GM19463 (cell line): ENCODE data around the gene ATP8B4.
"Not testable (repeated sequence)": the region's sequence is repeated elsewhere in the genome, so short reads cannot be mapped to it uniquely, and the experiment has no call there.

Experiments
- ATAC-seq: cut with Tn5 transposase; IDR thresholded peaks from one replicate; pipeline ENCODE4 v1.9.1; 2021; ENCODE audit warnings: mild to moderate bottlenecking, moderate library complexity; ENCODE audit not compliant: unreplicated experiment

ATP8B4 gene

DNA sequence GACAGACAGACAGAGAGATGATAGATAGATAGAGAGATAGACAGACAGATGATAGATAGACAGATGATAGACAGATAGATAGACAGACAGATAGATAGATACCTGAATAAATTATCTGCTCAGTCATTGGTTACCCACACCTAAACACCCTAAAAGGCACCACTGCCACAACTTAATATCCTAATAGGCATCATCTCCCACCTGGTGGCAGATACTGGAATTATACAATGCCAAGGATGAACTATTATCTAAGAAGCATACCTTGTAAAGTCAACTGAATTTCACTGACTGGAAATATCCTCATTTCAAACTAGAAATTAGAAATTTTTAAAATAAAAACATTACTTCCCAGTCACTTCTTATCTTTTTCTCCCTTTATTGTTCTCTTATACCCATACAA, 19.4 kb upstream of the ATP8B4 start:
- ATAC-seq: no peak

DNA sequence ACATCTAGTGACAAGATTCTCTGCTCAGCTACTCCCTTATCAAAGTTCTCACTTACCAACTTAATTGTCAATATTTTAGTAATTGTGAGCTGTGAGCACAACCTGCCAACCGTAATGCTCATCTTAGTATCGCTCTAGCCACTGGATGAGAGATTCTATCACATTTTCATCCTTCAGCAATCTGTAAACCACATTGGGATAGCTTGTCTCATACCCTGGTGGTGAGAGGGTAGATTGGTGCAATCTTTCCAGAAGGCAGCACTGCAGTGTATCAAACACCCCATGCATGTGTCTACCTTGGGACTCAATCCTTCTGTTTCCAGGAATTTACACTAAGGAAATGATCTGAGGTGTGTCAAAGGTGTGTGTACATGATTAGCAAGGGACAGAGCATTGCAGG, 18.9 kb upstream of the ATP8B4 start:
- no peak for ATAC-seq

DNA sequence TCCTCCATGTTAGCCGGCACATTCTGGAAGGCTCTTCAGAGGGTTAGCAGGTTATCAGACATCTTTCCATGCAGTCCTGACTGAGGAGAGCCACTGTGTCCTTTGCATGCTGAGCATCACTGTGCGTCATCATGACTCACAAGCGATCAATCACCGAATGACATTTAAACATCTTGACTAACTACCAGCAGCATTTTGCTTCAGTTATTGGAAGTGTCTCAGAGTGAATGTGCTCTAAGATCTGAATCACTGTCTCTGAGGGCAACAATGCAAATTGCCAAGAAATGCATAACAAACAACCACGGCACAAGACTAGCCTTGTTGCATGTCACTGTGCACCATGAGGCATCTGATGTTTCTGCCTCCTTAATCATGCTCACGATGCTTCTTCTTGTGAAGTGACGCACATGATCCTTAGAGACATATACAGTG, 18.3 kb upstream of the ATP8B4 start:
- ATAC-seq: no peak

DNA sequence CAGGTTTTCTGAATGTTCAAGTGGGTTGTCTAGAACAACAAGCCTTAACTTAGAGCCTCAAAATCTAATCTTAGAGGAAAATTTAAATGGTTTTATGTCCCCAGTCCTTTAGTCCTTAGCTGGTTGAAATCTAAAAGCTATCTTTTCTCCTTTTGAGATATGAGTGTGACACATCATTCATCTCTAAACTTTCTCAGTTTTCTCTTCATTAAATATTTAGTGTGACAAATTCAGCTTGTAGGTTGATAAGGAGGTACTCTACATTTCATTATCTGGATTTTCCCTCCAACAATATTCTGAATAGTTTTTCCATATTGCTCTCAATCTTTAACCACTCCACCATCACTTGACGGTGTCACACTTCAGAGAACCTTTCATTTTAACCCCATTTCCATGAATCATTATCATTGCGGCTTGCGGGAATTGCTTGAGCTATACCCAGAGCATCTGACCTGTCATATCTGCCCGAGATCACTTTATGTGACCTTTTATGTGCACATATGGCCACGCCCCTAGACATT, 16.1 kb upstream of the ATP8B4 start:
- ATAC-seq: peak; percentile 77

DNA sequence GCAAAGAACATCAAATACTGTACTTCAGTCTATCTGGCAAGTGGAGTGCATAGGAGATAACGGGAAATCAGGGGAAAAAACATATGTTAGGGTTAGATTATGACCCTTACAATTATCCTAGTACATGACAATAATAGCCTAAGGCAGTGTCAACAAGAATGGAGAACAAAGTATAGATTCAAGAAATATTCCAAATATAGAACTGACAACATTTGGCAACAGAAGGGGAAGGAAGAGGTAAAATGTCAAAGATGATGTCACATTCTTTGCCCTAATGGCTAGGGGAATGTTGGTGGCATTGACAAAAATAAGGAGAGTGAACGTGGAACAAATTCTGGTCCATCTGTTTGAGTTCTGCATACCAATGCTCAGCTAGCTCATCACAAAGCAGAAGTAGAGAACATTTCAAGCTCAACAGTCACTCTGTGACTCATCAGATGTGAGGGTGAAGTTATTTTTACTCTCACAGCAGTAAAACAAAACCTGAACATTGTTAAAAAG, 15.5 kb upstream of the ATP8B4 start:
- peak; percentile 79 for ATAC-seq

DNA sequence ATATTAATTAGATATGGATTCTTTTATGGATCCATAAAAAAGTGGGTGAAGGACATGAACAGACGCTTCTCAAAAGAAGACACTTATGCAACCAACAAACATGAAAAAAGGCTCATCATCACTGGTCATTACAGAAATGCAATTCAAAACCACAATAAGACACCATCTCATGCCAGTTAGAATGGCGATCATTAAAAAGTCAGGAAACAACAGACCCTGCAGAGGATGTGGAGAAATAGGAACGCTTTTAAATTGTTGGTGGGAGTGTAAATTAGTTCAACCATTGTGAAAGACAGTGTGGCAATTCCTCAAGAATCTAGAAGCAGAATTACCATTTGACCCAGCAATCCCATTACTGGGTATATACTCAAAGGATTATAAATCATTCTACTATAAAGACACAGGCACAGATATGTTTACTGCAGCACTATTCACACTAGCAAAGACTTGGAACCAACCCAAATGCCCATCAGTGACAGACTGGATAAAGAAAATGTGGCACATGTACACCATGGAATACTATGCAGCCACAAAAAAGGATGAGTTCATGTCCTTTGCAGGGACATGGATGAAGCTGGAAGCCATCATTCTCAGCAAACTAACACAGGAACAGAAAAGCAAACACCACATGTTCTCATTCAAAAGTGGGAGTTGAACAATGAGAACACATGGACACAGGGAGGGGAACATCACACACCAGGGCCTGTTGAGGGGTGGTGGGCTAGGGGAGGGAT, 13.4 kb upstream of the ATP8B4 start:
- not testable (repeated sequence) for ATAC-seq

DNA sequence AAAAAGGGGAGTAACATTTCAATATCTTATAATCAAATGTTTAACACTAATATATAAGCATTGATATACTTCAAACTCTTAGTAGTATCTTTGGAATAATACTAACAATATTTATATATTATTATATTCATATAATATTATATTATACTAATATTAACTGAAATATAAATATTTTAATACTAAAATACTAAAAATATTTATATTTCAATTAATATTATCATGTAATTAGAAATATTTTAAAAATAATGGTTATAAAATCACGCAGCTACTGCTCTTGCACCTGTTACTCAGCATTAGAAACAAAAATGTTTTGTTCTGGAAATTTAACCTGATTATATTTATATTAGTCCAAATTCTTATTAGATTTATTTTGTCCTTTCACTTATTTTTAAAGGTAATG, 12.6 kb upstream of the ATP8B4 start:
- no peak for ATAC-seq

DNA sequence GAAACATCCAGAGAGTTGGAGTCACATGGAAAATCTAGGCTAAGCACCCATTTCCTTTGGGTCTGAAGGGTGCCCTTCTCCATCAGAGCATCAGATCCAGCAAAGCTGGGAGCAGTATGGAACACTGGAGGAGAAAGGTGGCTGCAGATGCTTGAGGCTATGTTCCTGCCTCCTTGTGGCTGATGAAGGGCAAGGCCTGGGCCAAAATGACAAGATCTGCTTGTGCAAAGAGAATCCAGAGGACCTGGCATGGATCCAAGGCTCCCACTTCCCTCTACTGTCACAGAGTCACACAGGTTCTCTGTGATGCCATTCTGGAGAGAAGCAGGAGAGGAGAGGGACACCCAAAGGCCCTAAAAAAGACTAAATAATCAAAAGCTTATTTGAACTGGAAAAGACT, 9.2 kb upstream of the ATP8B4 start:
- ATAC-seq: no peak

DNA sequence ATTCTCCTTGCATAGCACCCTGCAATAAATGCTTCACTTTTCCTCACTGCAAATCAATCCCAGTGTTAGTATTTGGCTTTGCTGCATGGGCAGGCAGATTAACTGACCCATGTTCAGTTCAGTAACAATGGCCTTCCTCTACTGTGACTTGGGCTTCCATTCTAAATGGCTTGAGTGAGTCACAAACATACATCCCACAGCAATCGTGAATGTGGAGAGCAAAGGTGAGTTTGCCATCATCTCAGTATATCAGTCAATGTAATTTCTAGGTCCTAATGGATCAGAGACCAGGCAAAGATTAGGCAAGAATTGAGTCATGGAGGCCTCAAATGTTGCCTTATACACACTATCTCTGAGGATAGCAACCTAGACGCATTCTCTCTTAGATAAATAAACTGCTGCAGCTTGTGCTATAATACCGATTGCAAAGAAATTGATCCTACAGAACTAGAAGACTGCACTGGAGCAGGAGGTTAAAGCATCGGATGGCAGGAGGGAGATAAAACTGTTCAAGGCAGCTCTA, 8.3 kb upstream of the ATP8B4 start:
- no peak for ATAC-seq

DNA sequence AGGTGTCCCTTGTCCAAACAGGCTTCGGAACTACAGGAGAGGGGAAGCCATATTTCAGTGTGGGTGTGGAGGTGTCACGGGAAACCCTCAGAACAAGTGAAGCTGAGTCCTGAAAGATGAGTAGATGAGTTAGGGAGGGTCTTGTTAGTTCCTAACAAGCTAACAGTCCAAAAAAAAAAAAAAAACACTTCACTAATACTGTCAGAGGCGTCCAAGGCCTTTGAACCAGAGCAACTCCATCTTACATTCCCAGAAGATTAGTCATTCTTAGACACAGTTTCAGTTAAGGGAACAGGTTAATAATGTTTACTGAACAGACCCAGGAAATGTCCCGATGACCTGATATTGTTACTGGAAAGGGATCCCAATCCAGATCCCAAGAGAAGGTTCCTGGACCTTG, 7.0 kb upstream of the ATP8B4 start:
- no peak for ATAC-seq

DNA sequence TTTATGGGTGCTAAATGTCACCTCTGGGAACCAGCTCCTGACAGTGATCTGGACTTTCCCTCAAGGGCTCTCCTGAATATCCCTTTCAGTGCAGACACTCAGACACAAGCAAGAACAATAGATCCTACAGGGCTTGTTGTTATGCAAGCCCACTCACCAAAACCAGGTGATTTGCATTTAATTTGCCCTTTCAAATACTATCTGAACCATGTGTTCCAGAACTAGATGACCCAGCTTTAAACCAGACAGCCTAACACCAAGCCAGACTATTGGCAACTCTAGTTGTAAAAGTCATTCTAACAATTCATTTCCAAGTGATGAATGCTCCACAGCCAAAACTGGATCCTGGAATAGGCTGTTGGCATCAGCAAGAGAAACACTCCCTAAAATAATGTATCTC, 5.6 kb upstream of the ATP8B4 start:
- ATAC-seq: no peak

DNA sequence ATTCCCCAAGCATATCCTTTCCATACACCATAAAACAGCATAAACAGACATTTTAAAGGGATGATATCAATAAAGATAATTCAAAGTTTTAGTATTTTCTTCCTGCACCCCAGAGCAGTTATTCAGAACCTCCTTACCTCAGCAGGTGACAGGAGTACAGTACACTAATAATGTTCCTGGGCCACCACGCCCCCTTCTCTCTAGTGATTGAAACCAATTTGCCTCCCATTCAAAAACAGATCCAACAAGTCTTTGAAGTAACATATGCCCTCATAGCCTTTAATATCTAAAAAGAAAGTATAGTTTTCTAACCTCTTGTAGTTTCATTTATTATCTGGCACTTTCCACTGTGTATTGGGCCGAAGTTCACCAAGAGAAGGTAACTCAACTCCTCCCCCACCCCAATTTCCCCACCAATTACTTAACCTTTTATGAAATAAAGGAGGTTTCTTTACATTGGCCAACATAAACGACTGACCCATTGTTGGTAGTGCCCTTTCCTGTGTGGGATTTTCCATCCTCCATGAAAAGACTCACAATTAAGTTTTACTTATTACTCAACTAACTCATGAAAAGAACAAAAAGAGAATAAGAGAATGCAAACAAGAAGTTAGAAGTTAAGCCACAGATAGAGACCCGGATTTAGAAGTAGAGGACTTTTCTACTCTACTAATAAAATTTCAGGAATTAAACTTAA, 5.0 kb upstream of the ATP8B4 start:
- no peak for ATAC-seq

DNA sequence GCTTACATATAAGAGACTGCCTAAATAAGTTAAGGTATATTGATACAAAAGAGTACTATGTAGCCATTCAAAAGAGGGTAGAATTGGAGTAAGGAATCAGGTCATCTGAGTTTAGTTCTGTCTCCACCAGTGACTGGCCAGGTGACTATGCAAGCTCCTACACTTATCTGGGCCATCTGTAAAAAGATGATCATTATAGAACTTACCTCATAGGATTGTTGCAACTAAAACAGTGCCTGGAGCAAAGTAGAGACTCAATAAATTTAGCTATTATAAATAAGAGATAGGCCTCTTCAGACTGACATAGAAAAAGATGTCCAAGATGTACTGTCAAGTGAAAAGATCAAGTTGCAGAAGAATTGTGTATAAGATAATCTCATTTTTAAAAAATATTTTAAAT, 1.7 kb upstream of the ATP8B4 start:
- no peak for ATAC-seq

DNA sequence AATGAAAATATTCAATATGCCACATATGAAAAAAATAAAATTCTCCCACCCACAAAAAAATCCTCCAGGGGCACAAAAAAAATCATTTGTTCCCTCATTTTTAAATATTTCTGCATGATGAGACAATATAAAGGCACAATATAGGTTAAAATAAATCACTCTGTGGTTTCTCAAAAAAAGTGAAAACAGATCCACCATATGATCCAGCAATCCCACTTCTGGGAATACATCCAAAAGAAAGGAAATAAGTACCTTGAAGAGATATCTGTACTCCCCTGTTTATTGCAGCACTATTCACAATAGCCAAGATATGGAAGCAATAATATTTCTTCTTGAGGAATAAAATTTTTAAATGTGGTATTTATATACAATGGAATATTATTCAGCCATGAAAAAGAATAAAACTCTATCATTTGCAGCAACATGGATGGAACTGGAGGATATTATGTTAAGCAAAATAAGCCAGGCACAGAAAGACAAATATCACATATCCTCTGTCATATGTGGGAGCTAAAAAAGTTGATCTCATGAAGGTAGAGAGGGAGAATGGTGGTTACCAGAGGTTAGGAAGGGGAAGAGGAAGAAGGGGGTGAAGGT, 1.5 kb downstream of the ATP8B4 start:
- no peak for ATAC-seq

DNA sequence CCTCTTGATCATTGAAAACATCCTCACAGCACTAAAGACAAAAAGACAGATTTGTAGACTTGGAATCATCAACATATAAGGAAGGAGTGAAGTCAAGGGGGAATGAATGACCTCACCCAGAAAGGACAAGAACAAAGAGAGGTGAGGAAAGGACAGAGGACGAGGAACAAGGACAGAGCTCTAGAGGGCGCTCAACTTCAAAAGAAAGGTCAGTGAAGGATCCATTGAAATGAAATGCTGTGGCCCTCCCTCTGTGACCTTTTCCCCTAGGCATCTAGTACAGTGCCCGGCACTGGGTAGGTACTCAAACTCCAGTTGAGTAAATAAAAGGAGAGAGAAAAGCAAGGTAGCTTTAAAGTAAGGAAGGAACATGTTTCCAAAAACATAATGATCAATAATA, 2.6 kb downstream of the ATP8B4 start:
- no peak for ATAC-seq

DNA sequence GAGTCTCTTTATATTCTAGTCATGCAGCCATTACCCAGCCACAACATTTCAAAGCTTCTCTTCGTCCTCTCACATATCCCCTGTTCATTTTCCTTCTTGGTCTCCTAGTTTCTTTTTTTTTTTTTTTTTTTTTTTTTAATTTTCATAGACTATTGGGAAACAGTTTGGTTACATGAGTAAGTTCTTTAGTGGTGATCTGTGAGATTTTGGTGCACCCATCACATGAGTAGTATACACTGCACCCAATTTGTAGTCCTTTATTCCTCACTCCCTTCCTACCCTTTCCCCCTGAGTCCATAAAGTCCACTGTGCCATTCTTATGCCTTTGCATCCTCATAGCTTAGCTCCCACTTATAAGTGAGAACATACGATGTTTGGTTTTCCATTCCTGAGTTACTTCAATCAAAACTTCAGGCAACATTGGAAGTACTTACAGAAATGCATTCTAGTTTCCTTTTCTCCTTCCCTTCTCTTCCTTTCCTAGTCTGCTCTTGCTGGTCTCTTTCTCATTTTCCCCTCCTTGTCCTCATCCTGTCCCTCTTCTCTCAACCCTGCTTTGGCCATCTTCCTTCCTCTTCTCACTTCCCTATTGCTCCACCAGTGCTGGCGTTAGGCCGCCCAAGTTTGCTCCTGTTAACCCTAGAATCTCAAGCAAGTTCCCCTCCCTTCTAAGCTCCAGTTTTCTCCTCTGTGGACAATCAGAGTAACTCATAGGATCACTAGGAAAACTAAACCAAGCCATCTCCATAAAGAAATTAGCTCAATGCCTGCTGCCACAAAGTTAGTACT, 4.8 kb downstream of the ATP8B4 start:
- no peak for ATAC-seq

DNA sequence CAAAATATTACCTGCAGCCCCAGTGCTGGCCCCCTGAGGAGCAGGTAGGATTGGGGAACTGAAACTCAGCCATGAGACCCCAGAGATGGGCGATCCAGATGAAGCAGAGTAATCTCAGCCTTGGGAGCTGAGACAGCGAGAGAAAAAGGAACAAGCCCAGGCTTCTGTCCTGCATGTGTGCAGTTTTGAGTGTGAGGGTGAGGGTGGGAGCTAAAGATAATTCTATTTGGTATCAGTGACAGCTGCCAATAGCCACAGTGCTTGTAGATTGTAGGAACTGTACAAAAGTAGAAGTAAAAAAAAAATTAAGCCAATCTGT, 5.9 kb downstream of the ATP8B4 start:
- ATAC-seq: no peak

DNA sequence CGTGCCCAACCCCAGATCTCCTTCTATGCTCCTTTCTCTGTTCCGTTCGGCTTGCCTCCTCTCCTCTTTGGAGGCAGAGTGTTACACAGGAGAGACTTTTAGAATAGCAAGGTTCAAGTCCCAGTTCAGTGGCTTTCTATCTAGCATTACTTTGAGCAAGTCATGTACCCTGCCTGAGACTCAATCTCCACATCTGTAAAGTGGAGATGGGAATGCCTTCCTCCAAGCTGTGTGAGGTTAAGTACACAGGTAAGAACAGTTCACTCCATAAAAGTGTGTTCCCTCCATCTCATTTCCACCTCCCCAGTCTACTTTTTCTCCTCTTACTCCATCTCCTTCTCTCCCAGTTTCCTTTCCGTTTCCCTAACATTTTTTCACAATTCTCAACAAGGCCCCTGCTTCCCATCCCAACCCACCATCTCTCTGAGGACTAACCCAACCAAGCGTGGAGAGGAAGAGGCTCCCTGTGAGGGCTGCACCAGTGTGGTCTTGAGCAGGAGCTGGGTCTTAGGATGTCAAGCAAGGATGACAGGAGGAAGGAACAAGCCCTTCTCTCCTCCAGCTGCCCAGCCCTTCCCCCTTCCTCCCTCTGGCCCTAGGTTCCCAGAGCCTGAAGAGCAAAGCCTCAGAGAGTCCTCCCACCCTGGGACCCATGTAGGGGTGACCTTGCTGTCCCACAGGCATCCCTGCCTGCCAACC, 6.4 kb downstream of the ATP8B4 start:
- ATAC-seq: no peak

DNA sequence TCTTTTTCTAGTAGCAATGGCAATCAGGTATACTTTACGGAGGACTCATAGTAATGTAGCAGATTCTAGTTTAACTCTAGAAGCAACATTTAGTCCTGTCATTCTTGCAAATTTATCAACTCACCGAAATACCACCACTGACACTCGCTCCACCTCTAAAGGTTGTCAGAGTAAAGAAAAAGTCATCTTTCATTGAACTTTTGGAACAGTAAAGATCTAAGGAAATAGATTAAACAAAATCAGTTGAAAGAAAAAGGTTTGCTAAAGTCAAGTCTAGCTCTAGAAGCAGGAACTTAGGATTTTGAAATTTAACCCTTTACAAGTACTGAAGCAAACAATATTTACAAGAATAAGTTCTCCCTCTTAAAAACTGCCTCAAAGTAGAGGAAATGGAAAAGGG, 8.7 kb downstream of the ATP8B4 start:
- no peak for ATAC-seq
